HG03103 (cell line): ENCODE measurements around the gene CNIH3.
A peak's percentile ranks its signal among the peaks of the same experiment; 100 is the strongest.

Experiments
- ATAC-seq: cut with Tn5 transposase; IDR thresholded peaks from one replicate; pipeline ENCODE4 v1.9.1; 2021; ENCODE audit warnings: low read depth; ENCODE audit not compliant: unreplicated experiment

The CNIH3 gene

DNA sequence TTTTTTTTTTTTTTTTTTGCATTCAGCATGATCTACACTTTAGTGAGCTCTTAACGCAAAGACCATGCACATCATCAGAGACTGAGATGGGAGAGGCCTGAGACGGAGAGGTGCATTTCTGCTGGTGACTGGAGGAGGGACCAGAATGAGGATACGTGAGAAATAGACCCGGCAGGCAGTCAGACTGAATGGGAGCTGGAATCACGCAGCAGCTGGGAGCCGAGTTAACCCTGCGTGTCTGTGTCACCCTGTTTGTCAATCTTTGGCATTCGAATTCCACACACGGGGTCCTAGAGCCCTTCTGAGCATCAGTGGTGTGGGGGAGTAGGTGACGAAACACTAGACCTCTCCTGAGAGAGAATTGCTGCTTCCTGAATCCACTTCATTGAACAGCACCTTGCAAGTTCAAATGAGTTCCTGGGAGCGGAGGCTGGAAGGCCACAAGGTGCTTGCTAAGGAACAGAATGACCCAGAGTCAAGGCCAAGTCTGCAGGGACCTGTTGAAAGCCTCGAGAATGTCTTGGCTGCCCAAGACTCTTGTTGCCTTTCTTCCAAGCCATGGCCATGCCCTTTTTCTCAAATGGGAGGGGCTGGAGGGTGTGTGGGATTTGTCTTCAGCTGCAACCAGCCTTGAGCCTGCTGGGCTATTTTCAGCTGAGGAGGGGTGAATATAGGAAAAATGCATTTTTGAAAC is 123.3 kb downstream of the CNIH3 start:
- ATAC-seq: peak; percentile 3

GRCh38 chr1:224739997-224740684 is 124.0 kb downstream of the CNIH3 start:
- ATAC-seq: peak; percentile 69

GRCh38 chr1:224740685-224741052 is 124.6 kb downstream of the CNIH3 start:
- no peak for ATAC-seq

- ATAC-seq: no peak
Observed at GRCh38 chr1:224742349-224742748, 126.2 kb downstream of the CNIH3 start.

- ATAC-seq: no peak
Observed at GRCh38 chr1:224743608-224744164, 127.6 kb downstream of the CNIH3 start.

- no peak for ATAC-seq
Observed at GRCh38 chr1:224744521-224744920, 128.4 kb downstream of the CNIH3 start.

DNA sequence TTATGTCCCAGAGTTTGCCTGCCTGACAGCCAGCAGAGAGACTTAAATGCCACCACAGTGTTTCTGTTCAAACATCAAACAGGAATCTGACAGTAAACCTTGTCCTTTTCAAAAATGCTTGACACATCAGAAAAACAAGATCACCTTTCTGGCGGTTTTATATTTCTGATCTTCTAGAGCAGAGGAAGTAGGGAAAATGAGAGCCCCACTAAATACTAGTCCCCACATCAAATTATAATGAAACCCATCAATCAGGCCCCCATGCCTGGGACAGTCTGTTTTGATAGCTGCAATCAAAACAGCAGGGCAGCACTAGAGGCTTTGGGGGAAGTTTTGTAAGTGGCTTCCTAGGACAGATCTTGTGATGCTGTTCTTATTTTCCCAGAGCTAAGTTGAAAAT is 129.3 kb downstream of the CNIH3 start:
- ATAC-seq: no peak

DNA sequence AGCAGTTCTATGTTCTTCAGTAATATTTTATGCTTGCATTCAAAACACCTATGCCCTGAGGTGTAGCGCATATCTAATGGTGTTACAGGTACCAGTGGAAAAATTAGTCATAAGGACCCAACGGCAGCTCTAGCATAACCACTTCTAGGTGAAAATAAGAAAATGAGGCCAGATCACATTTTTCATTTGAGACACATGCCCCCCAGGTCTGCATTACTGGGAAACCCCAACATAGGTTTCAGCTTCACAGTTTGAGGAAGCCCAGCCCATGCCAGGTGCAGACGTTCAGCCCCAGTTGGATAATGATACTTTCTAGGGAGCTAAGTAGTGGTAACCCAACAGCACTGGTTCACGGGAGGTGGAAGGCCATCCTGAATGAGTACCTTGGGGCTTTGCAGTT is 129.8 kb downstream of the CNIH3 start:
- no peak for ATAC-seq

GRCh38 chr1:224747578-224747977 is 131.5 kb downstream of the CNIH3 start:
- peak; percentile 62 for ATAC-seq

DNA sequence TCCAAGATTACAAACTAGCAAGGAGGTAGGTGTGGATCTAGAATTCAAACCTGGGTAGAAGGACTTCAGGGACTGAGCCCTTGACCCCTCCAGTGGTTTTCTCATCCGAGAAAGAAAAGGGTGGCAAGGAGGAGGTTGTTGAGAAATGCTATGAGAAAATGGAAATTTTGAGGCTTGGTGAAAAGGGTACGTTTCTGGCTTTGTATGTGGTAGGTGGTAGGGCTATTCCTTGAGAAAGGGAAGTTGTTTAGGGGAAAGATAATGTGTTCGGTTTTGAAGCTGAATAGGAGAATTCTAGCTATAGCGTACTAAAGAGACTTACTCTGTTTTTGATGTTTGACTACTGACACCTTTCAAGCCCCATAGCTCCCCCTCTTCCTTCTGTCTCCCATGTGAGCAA is 133.8 kb downstream of the CNIH3 start:
- no peak for ATAC-seq

- no peak for ATAC-seq
Observed at GRCh38 chr1:224751624-224752311, 135.7 kb downstream of the CNIH3 start.

DNA sequence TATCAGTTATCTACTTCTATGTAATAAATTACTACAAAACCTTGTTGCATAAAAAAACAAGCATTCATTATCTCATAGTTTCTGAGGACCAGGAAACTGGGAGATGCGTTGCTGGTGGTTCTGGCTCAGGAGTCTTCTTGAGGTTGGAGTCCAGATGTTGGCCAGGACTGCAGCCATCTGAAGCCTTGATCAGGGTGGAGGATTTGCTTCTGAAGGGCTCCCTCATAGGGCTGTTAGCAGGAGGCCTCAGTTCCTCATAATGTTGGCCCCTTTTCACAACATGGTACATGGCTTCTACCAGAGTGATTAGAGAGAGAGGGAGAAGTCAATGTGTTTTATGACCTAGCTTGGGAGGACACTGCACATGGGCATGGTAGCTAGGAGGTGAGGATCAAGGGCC is 137.4 kb downstream of the CNIH3 start:
- ATAC-seq: no peak

DNA sequence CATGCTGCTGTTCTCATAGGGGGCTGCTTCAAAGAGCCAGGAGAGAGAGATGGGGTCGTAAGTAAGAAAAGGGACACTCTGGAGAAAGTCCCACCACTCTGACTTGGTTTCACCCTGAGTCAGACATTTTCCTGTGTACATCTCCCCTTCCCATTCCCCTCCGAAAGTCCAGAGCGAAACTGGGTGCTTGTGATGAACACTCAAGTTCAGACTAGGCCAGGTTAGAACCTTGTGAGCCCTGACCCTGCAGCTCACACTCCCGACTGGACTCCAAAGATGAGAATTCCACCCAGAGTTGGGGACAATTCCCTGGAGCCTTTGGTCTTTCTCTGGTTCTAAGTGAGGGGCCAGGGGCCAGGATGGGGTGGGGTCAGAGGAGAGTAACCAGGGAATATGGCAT is 139.5 kb downstream of the CNIH3 start:
- ATAC-seq: no peak

GRCh38 chr1:224757508-224757907 is 141.4 kb downstream of the CNIH3 start:
- ATAC-seq: no peak

- ATAC-seq: no peak
Observed at GRCh38 chr1:224759135-224759534, 143.0 kb downstream of the CNIH3 start.

GRCh38 chr1:224759681-224760091 is 143.6 kb downstream of the CNIH3 start:
- no peak for ATAC-seq

GRCh38 chr1:224760163-224760562 is 144.0 kb downstream of the CNIH3 start:
- ATAC-seq: no peak

- ATAC-seq: no peak
Observed at GRCh38 chr1:224761245-224761644, 145.1 kb downstream of the CNIH3 start.

DNA sequence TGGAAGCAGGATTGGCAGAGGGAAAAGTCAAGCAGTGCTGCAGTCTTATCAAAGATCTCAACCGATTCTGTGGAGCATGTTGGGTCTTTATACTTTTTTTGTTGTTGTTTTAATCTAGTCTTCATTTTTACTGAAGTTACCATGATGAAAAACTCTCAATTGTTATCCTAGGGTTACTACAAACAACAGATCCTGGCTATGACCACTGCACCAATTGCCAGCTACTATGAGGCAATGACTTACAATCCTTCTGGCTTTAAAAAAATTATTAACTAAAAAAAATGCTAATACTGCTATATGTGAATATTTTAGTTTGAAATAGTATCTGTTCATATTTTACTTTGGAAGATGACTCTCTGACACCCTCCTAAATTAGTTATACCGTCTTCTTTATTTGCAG is 145.9 kb downstream of the CNIH3 start:
- ATAC-seq: no peak

DNA sequence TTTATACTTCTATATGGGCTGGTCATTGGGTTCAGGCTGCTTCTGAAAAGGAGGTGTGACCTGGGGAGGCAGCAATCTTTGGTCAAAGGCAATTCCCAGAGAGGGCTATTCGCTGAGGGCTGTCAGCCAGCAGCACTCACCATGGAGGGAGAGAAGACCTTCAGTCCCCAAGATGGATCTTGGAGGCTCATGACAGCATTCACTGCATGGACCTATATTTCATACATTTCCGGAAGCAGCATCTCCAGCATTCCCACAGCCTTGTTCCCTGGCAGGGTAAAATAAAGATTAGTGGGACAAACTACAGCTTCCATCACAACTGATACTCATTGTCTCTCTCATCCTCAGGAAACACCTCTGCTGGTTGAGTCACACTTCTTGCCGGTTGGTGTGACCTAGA is 146.6 kb downstream of the CNIH3 start:
- ATAC-seq: no peak

GRCh38 chr1:224763126-224763775 is 147.1 kb downstream of the CNIH3 start:
- no peak for ATAC-seq
